IMR-90 (cell line): Measurements from ENCODE around the gene SNX1. TPM values are rescaled to one million over a fixed set of nuclear protein-coding genes. Genes with fewer than 3 reads are reported as not detected.

ENCODE experiments used
- ATAC-seq: fragments of 200-7000 bp; cut with Tn5 transposase; 2 replicates; pipeline ENCODE4 v1.9.1; 2020; ENCODE audit warnings: low read depth, mild to moderate bottlenecking, moderate library complexity
- BruUV-seq: library from RNA; stranded (reverse); fragments of 400-500 nt; replicated peaks from 2 replicates; lab custom pipeline; 2021; lab: Mats Ljungman, UMichigan
- CTCF ChIA-PET: fragments of 300-600 bp; formaldehyde crosslinking; extraction: SDS; loops from one replicate; lab custom pipeline; 2021; ENCODE audit warnings: antibody characterized with exemption; lab: Yijun Ruan, JAX
- POLR2A ChIA-PET: fragments of 300-600 bp; sonication (Branson Sonifier 250); formaldehyde crosslinking; loops from one replicate; lab custom pipeline; 2022; ENCODE audit warnings: antibody characterized with exemption; ENCODE audit not compliant: unreplicated experiment; lab: Charles Lee
- DNase-seq: peaks from one replicate; pipeline ENCODE4 v3.0.0; 2013
- H2AFZ ChIP-seq: replicated peaks from 2 replicates; pipeline ENCODE3; 2013; ENCODE audit warnings: low read length, mild to moderate bottlenecking; ENCODE audit not compliant: poor library complexity
- H2AK5ac ChIP-seq: 2 replicates; pipeline ENCODE4 v1.6.1; 2013; ENCODE audit warnings: low read depth, low read length, inconsistent platforms
- H2AK9ac ChIP-seq: replicated peaks from 2 replicates; pipeline ENCODE3; 2013; ENCODE audit warnings: mild to moderate bottlenecking, low read depth, low read length, moderate library complexity; ENCODE audit not compliant: poor library complexity
- H2BK120ac ChIP-seq: 2 replicates; pipeline ENCODE4 v1.6.1; 2013; ENCODE audit warnings: low read depth, low read length, inconsistent platforms
- H2BK15ac ChIP-seq: 3 replicates; pipeline ENCODE4 v1.6.1; 2013; ENCODE audit warnings: low read depth, low read length, inconsistent platforms
- H2BK20ac ChIP-seq: 2 replicates; pipeline ENCODE4 v1.6.1; 2013; ENCODE audit warnings: low read depth, mild to moderate bottlenecking, inconsistent platforms, low read length, moderate library complexity
- H2BK5ac ChIP-seq: 2 replicates; pipeline ENCODE4 v1.6.1; 2013; ENCODE audit warnings: mild to moderate bottlenecking, low read depth, low read length, inconsistent platforms; ENCODE audit not compliant: poor library complexity, severe bottlenecking
- H3K14ac ChIP-seq: replicated peaks from 2 replicates; pipeline ENCODE4 v1.6.1; 2013; ENCODE audit warnings: low read depth, low read length, inconsistent platforms
- H3K18ac ChIP-seq: 2 replicates; pipeline ENCODE4 v1.6.1; 2013; ENCODE audit warnings: low read depth, low read length, control low read depth
- H3K23ac ChIP-seq: 2 replicates; pipeline ENCODE4 v1.6.1; 2013; ENCODE audit warnings: low read depth, low read length, inconsistent platforms
- H3K27ac ChIP-seq: 2 replicates; pipeline ENCODE4 v1.5.1; 2013; ENCODE audit warnings: mild to moderate bottlenecking, control low read depth, low read length; ENCODE audit not compliant: insufficient read depth
- H3K27me3 ChIP-seq: 2 replicates; pipeline ENCODE4 v1.6.1; 2013; ENCODE audit warnings: low read length; ENCODE audit not compliant: control insufficient read depth, insufficient read depth
- H3K36me3 ChIP-seq: 2 replicates; pipeline ENCODE4 v1.6.1; 2013; ENCODE audit warnings: low read length, mixed read lengths; ENCODE audit not compliant: control insufficient read depth, insufficient read depth
- H3K4ac ChIP-seq: 2 replicates; pipeline ENCODE4 v1.6.1; 2013; ENCODE audit warnings: low read depth, low read length, inconsistent platforms
- H3K4me1 ChIP-seq: 2 replicates; pipeline ENCODE4 v1.6.1; 2013; ENCODE audit warnings: low read length, mixed read lengths; ENCODE audit not compliant: control insufficient read depth, insufficient read depth
- H3K4me2 ChIP-seq: 2 replicates; pipeline ENCODE4 v1.6.1; 2013; ENCODE audit warnings: low read depth, mild to moderate bottlenecking, control low read depth, low read length, moderate library complexity
- H3K4me3 ChIP-seq: 2 replicates; pipeline ENCODE4 v1.5.1; 2013; ENCODE audit warnings: low read depth, mild to moderate bottlenecking, control low read depth, low read length, moderate library complexity; ENCODE audit not compliant: insufficient read depth
- H3K56ac ChIP-seq: 2 replicates; pipeline ENCODE4 v1.6.1; 2013; ENCODE audit warnings: low read length, inconsistent platforms; ENCODE audit not compliant: insufficient read depth; ENCODE audit errors: extremely low read depth
- H3K79me1 ChIP-seq, 2 experiments: 2 replicates each; pipeline ENCODE4 v1.6.1; 2013; ENCODE audit warnings: low read length in 2 of 2, inconsistent platforms in 1 of 2, low read depth in 1 of 2
- H3K9ac ChIP-seq: 2 replicates; pipeline ENCODE4 v1.6.1; 2013; ENCODE audit warnings: low read depth, low read length, control low read depth
- H3K9me1 ChIP-seq: 2 replicates; pipeline ENCODE4 v1.6.1; 2013; ENCODE audit warnings: low read length, inconsistent platforms; ENCODE audit not compliant: insufficient read depth
- H3K9me3 ChIP-seq: 2 replicates; pipeline ENCODE4 v1.6.1; 2013; ENCODE audit warnings: low read length; ENCODE audit not compliant: control insufficient read depth, insufficient read depth
- H4K20me1 ChIP-seq: 2 replicates; pipeline ENCODE4 v1.6.1; 2013; ENCODE audit warnings: low read length, inconsistent platforms; ENCODE audit not compliant: insufficient read depth
- H4K5ac ChIP-seq: 2 replicates; pipeline ENCODE4 v1.6.1; 2013; ENCODE audit warnings: mild to moderate bottlenecking, low read depth, low read length, control low read depth
- H4K8ac ChIP-seq, 2 experiments: 2 replicates each; pipeline ENCODE4 v1.6.1; 2013; ENCODE audit warnings: low read depth in 2 of 2, low read length in 2 of 2, control low read depth in 1 of 2, inconsistent platforms in 1 of 2
- H4K91ac ChIP-seq: 2 replicates; pipeline ENCODE4 v1.6.1; 2013; ENCODE audit warnings: low read depth, low read length, inconsistent platforms; ENCODE audit not compliant: insufficient read depth
- BHLHE40 ChIP-seq: fragments of 150-350 bp; IDR thresholded peaks from 2 replicates; pipeline ENCODE4 v1.6.1; 2016; ENCODE audit warnings: mild to moderate bottlenecking, low read depth, low read length
- CEBPB ChIP-seq: IDR thresholded peaks from 2 replicates; pipeline ENCODE4 v1.6.1; 2012; ENCODE audit warnings: low read depth, low read length, improper control_type of control experiment
- CHD1 ChIP-seq: IDR thresholded peaks from 2 replicates; pipeline ENCODE4 v1.6.1; 2012; ENCODE audit warnings: low read depth, low read length, improper control_type of control experiment
- FOS ChIP-seq: fragments of 150-350 bp; IDR thresholded peaks from 2 replicates; pipeline ENCODE4 v1.6.1; 2016; ENCODE audit warnings: low read depth, low read length
- MAFK ChIP-seq: IDR thresholded peaks from 2 replicates; pipeline ENCODE4 v1.6.1; 2012; ENCODE audit warnings: low read depth, low read length, improper control_type of control experiment
- MAZ ChIP-seq: IDR thresholded peaks from 2 replicates; pipeline ENCODE4 v1.6.1; 2012; ENCODE audit warnings: low read depth, mild to moderate bottlenecking, low read length, improper control_type of control experiment, moderate library complexity, borderline replicate concordance
- MXI1 ChIP-seq: IDR thresholded peaks from 2 replicates; pipeline ENCODE4 v1.6.1; 2012; ENCODE audit warnings: low read depth, mild to moderate bottlenecking, low read length, moderate library complexity, borderline replicate concordance
- NFE2L2 ChIP-seq: fragments of 150-350 bp; IDR thresholded peaks from 2 replicates; pipeline ENCODE4 v1.6.1; 2016; ENCODE audit warnings: low read depth, mild to moderate bottlenecking, low read length
- POLR2A ChIP-seq: IDR thresholded peaks from 2 replicates; pipeline ENCODE4 v1.6.1; 2012; ENCODE audit warnings: mild to moderate bottlenecking, low read depth, low read length
- RCOR1 ChIP-seq: IDR thresholded peaks from 2 replicates; pipeline ENCODE4 v1.6.1; 2012; ENCODE audit warnings: mild to moderate bottlenecking, low read length, improper control_type of control experiment; ENCODE audit not compliant: insufficient replicate concordance
- RFX5 ChIP-seq: IDR thresholded peaks from 2 replicates; pipeline ENCODE4 v1.8.0; 2012; ENCODE audit warnings: low read depth, mild to moderate bottlenecking, low read length, moderate library complexity
- SMC3 ChIP-seq: fragments of 150-350 bp; IDR thresholded peaks from 2 replicates; pipeline ENCODE4 v1.6.1; 2016; ENCODE audit warnings: low read depth, mild to moderate bottlenecking, antibody characterized with exemption, low read length, moderate library complexity
- WGBS, 2 experiments: methylation state at CpG; one replicate each; pipeline versions ENCODE4 v1.1.5 to v1.1.7; 2013; ENCODE audit warnings: missing lambda C conversion rate in 2 of 2; ENCODE audit not compliant: insufficient read length in 1 of 2; ENCODE audit errors: extremely low coverage in 2 of 2; 5-methylcytosine and 5-hydroxymethylcytosine counted together
- dilution Hi-C: fragments of 300-500 bp; cut with HindIII; formaldehyde crosslinking; loops from one replicate; pipeline ENCODE4 v1.14.3; 2018; ENCODE audit warnings: low sequenced_read_pairs; ENCODE audit not compliant: unreplicated experiment
- in situ Hi-C: fragments of 300-500 bp; cut with MboI; formaldehyde crosslinking; loops from 3 replicates; pipeline ENCODE4 v1.14.3; 2019; ENCODE audit warnings: low sequenced_read_pairs, inconsistent platforms, mixed read lengths
- intact Hi-C: fragments of 100-400 bp; cut with micrococcal nuclease; formaldehyde crosslinking; loops from 2 replicates; pipeline ENCODE4 v1.10.0; 2022
- polyA plus RNA-seq, 3 experiments: library from polyadenylated mRNA; depleted of rRNA; stranded (reverse); fragments of >200 nt; gene quantifications; 2 replicates each; pipeline ENCODE4 v1.2.3, GENCODE V29; 2012; ENCODE audit warnings: low replicate concordance in 1 of 3
- total RNA-seq: library from RNA; depleted of rRNA; stranded (reverse); fragments of >200 nt; gene quantifications from 2 replicates; pipeline ENCODE4 v1.2.3, GENCODE V29; 2012
- TF ChIP-seq, protein P1 (sequence below): conservative IDR thresholded peaks from 2 replicates; pipeline ENCODE4 v1.5.1; 2012; ENCODE audit warnings: mild to moderate bottlenecking, low read depth, low read length, improper control_type of control experiment
- TF ChIP-seq, protein P2 (sequence below): fragments of 150-350 bp; IDR thresholded peaks from 2 replicates; pipeline ENCODE4 v1.6.1; 2016; ENCODE audit warnings: low read depth, mild to moderate bottlenecking, low read length, moderate library complexity, borderline replicate concordance

Gene SNX1
- total and polyA plus RNA-seq, 2 of the 4 experiments (the other 2 are of a cell fraction): 35.3 to 72.3 TPM

DNA sequence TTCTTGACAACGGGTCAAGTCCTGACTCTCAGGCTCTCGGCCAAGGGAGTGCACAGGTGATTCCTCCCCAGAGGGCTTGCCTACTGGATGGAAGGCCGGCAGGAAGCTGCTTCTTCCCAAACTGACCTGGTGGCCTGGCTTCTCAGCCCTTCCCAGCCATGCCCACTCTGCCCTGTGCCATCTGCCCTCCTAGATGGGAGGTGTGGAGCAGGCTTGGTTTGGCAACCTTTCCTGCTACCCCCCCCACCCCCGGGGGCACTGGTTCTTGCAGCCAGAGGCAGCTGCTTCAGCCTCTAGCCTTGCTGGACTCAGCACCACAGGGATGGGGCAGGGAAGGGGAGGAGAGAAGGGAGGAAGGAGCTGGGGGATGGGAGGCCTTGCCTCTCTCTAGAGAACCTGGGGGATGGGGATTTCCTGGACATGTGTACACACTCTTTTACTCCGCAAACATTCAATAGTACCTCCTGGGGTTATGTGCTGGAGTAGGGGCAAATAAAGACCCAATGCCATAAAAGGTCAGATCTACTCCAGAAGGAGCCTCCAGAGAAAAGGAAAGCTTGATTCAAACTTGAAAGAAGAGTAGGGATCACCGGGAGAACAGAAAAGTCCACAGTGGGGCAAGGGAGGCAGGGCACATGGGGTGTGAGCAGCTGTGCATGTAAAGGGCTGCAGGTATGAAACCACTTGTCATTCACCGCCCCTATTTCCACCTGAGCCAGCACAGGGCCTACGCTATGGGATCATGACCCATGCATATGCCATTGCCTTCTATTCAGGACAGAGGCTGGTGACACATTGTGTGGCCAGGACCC, 45.3 kb upstream of the SNX1 start (continued):
- TF ChIP-seq MAFK: no peak
- no peak for TF ChIP-seq BHLHE40
- no peak for TF ChIP-seq NFE2L2
- TF ChIP-seq CHD1: no peak
- TF ChIP-seq FOS: no peak
- no peak for TF ChIP-seq CEBPB

DNA sequence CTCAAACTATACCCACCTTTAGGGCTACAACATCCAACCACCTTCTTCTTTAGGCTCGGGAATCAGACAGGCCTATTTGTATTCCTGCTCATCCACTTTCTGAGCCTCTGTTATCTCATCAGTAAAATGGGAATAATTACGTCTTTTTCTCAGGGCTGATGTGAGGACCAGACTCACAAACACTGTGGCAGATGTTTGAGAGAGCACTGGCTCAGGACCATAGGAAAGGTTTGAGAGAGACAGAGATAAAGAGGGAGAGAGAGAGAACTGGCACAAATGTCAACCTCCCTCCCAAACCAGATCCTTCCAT, 44.7 kb upstream of the SNX1 start:
- H2BK15ac ChIP-seq: no peak overlapping the region
- no peak overlapping the region for H3K18ac ChIP-seq
- H4K20me1 ChIP-seq: no peaks in the 10 kb centered on the region; the same call in 1 of the 2 replicates
- ChIA-PET POLR2A (no interaction called here), CTCF (no interaction called here)
- in situ Hi-C loops: loop anchor here (25.0 kb wide), 2 partner anchors 414 to 764 kb away; partner anchors contain the start of gene APH1B
- H2BK20ac ChIP-seq: no peak overlapping the region
- no peak overlapping the region for H2AFZ ChIP-seq
- no TSS peak for BruUV-seq
- H3K36me3 ChIP-seq: no peaks in the 10 kb centered on the region
- H2BK5ac ChIP-seq: no peak overlapping the region
- H4K91ac ChIP-seq: no peak overlapping the region
- H3K9ac ChIP-seq: no peak overlapping the region
- intact Hi-C loops: no loop called here
- no peak overlapping the region for H2AK5ac ChIP-seq
- WGBS, 2 experiments: no CpG with 5 or more reads among the region's 2 CpGs
- H2AK9ac ChIP-seq: no peak overlapping the region
- H3K79me1 ChIP-seq: no peaks in the 10 kb centered on the region
- dilution Hi-C loops: no loop called here
- H4K8ac ChIP-seq: no peak overlapping the region
- peaks cover 31% of the 10 kb centered on the region for H3K27me3 ChIP-seq
- no peaks in the 10 kb centered on the region for H3K9me3 ChIP-seq
- no peak for ATAC-seq
- H3K23ac ChIP-seq: no peak overlapping the region
- peaks cover 1% of the 10 kb centered on the region; the same call in 1 of the 2 replicates for H3K4me1 ChIP-seq
- no peak overlapping the region for H3K4me2 ChIP-seq
- no peak overlapping the region for H3K4me3 ChIP-seq
- H3K9me1 ChIP-seq: 0 out of 2 replicates have a peak, but pooled peaks cover 2% of the 10 kb centered on the region
- H3K14ac ChIP-seq: no peak overlapping the region
- DNase-seq: no peak
- no peak overlapping the region for H2BK120ac ChIP-seq
- no peak overlapping the region for H3K27ac ChIP-seq
- no peak overlapping the region for H3K4ac ChIP-seq
- no peak overlapping the region for H4K5ac ChIP-seq
- no peak overlapping the region for H3K56ac ChIP-seq
- no peak for TF ChIP-seq CEBPB
- TF ChIP-seq, protein P1, sequence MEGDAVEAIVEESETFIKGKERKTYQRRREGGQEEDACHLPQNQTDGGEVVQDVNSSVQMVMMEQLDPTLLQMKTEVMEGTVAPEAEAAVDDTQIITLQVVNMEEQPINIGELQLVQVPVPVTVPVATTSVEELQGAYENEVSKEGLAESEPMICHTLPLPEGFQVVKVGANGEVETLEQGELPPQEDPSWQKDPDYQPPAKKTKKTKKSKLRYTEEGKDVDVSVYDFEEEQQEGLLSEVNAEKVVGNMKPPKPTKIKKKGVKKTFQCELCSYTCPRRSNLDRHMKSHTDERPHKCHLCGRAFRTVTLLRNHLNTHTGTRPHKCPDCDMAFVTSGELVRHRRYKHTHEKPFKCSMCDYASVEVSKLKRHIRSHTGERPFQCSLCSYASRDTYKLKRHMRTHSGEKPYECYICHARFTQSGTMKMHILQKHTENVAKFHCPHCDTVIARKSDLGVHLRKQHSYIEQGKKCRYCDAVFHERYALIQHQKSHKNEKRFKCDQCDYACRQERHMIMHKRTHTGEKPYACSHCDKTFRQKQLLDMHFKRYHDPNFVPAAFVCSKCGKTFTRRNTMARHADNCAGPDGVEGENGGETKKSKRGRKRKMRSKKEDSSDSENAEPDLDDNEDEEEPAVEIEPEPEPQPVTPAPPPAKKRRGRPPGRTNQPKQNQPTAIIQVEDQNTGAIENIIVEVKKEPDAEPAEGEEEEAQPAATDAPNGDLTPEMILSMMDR: no peak
- TF ChIP-seq SMC3: no peak
- no peak for TF ChIP-seq BHLHE40
- no peak for TF ChIP-seq MAZ
- TF ChIP-seq, protein P2, sequence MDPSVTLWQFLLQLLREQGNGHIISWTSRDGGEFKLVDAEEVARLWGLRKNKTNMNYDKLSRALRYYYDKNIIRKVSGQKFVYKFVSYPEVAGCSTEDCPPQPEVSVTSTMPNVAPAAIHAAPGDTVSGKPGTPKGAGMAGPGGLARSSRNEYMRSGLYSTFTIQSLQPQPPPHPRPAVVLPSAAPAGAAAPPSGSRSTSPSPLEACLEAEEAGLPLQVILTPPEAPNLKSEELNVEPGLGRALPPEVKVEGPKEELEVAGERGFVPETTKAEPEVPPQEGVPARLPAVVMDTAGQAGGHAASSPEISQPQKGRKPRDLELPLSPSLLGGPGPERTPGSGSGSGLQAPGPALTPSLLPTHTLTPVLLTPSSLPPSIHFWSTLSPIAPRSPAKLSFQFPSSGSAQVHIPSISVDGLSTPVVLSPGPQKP: no peak
- no peak for TF ChIP-seq MXI1
- TF ChIP-seq POLR2A: no peak
- TF ChIP-seq MAFK: no peak
- TF ChIP-seq CHD1: no peak
- TF ChIP-seq NFE2L2: no peak
- no peak for TF ChIP-seq FOS
- TF ChIP-seq RCOR1: no peak
- TF ChIP-seq RFX5: no peak
